ENCODE measurements around the gene MAGEF1. TPM values are rescaled to one million over a fixed set of nuclear protein-coding genes. Genes with fewer than 3 reads are reported as not detected.

The MAGEF1 gene
- total and polyA plus RNA-seq, 2 experiments from 2014 or later: 66.5 to 88.7 TPM

GRCh38 chr3:184660931-184661330 is 50.9 kb downstream of the MAGEF1 start (continued):
- TF ChIP-seq CTCF (conservative IDR thresholded peaks at IDR 0.05; ENCODE audit: low read depth in 2 of 2) (no peak), ETS1 (IDR thresholded peaks at IDR 0.05) (no peak), EZH2phosphoT487 (IDR thresholded peaks at IDR 0.05; ENCODE audit: unreplicated experiment) (no peak)

Other genes starting within 250 kb of the MAGEF1 start
- gene EPHB3, start 150.3 kb downstream of the MAGEF1 start, total RNA-seq (2014; rRNA removed; shearing (Covaris generic)): 1.0 and 2.0 TPM in 2 replicates
- 0.54 and 0.57 TPM in 2 replicates for gene EPHB3, start 150.3 kb downstream of the MAGEF1 start, polyA plus RNA-seq (2016; fragmentation: Nextera tagmentation; extraction: Ambion mirVana)
- 29.5 and 45.5 TPM in 2 replicates for gene VPS8, start 100.1 kb upstream of the MAGEF1 start, total RNA-seq (2014; rRNA removed; shearing (Covaris generic))
- gene VPS8, start 100.1 kb upstream of the MAGEF1 start, polyA plus RNA-seq (2016; fragmentation: Nextera tagmentation; extraction: Ambion mirVana): 12.3 and 17.3 TPM in 2 replicates